ENCODE data around the gene CBFB. TPM values are rescaled to one million over a fixed set of nuclear protein-coding genes. Genes with fewer than 3 reads are reported as not detected.
"Not testable (repeated sequence)": the region's sequence is repeated elsewhere in the genome, so short reads cannot be mapped to it uniquely, and the experiment has no call there.

The CBFB gene
- total RNA-seq, 1 donor from 2014 or later, result 22.0 TPM

GRCh38 chr16:67108931-67109406, 80.0 kb downstream of the CBFB start:
- DNase-seq (ENCODE audit: missing footprints) (no peak), ATAC-seq (no peak)
- intact Hi-C loops (cut with DNase I), result loop anchor here (5.0 kb wide), 1 partner anchor 82 kb away; the partner anchor contains the start of gene CBFB

DNA sequence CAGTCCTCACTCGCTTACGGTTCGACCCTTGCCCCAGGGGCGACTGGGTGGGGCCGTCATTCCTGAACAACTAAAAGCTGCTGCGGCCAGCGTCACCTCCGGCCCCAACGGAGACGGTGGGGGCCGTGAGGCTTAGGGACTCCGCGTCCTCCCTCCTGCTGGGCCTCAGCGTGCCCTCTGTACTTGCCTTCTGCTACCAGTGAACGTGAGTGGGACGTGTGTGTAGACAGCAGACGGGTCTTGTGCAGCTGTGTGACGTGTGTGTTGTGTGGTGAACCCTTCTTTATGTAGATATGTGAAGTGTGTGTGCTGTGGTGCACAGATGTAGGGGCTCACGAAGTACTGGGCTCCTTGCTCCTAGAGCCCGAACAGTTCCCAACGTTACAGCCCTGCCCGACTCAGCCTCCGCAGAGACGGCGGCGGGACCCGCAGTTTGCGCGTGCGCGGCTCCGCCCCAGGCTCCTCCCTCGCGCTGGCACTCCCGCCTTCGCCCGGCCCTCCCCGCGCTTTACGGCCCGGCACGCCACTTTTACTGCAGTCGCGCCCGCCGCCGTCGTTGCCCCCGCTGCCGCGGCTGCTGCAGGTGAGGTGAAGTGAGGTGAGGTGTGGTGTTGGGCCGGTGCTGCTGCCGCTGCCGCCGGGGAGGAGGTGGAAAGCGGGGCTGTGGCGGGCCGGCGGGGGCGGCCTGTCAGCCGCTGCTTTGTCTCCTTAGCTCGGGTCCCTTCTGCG, 80.6 kb downstream of the CBFB start, which contains the start of gene PHAF1:
PHAF1 (plus strand) TSS at position 535 of the 729 bp plus-strand sequence. CDS start 235 bp downstream, outside the sequence.
- ATAC-seq, result peak; percentile 98
- intact Hi-C loops (cut with DNase I), result loop anchor here (5.0 kb wide), 2 partner anchors 48 to 82 kb away; partner anchors contain the start of genes CBFB, FBXL8 and TRADD
- peak; percentile 96 for DNase-seq (ENCODE audit: missing footprints)

GRCh38 chr16:67111951-67112444, 83.0 kb downstream of the CBFB start:
- intact Hi-C loops (cut with DNase I), result loop anchor here (5.0 kb wide), 1 partner anchor 45 kb away; the partner anchor contains the start of genes FBXL8 and TRADD
- DNase-seq (ENCODE audit: missing footprints) (no peak), ATAC-seq (no peak)

- ATAC-seq (no peak), DNase-seq (ENCODE audit: missing footprints) (no peak)
- intact Hi-C loops (cut with DNase I), result loop anchor here (5.0 kb wide), 1 partner anchor 45 kb away; the partner anchor contains the start of genes FBXL8 and TRADD
Measured at GRCh38 chr16:67112591-67113399, 83.8 kb downstream of the CBFB start.

DNA sequence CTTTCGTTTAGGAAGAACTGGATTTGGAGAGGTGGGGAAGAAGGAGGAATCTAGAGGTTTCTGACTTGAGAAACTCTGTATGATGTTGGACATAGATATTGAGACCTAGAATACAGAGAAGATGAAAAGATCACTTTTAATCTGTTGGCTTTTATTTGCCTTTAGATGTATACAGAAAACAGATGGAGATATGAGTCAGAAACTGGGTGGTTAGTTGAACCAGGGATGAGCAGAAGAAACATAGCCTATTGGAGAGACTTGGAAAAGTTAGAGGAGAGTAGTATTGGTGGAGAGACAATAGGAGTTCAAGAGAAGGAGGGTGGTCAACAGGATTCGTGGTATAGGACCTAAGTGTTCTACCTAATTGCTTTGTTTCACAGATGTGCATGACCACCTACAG, 85.8 kb downstream of the CBFB start:
- DNase-seq (ENCODE audit: missing footprints), result no peak
- intact Hi-C loops (cut with DNase I), result loop anchor here (5.0 kb wide), 1 partner anchor 43 kb away; the partner anchor contains the start of genes FBXL8 and TRADD
- ATAC-seq, result no peak

DNA sequence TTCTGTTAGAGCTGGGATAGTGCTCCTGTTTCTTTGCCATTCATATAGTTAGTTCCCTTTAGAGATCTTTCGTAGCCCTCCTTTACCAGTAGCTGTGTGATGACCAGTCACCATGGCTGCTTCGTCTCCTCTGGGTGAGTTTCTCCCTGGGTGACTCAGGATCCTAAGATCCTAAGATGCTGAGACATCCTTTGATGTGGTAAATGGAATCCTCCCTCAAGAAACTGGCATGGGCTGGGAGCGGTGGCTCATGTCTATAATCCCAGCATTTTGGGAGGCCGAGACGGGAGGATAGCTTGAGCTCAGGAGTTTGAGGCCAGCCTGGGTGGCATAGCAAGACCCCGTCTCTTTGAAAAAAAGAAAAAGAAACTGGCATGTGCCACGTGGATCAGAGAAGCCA, 86.7 kb downstream of the CBFB start:
- intact Hi-C loops (cut with DNase I), result no loop called here
- ATAC-seq (no peak), DNase-seq (ENCODE audit: missing footprints) (no peak)

GRCh38 chr16:67116388-67117311, 87.7 kb downstream of the CBFB start:
- intact Hi-C loops (cut with DNase I), result no loop called here
- DNase-seq (ENCODE audit: missing footprints), result no peak
- no peak for ATAC-seq

DNA sequence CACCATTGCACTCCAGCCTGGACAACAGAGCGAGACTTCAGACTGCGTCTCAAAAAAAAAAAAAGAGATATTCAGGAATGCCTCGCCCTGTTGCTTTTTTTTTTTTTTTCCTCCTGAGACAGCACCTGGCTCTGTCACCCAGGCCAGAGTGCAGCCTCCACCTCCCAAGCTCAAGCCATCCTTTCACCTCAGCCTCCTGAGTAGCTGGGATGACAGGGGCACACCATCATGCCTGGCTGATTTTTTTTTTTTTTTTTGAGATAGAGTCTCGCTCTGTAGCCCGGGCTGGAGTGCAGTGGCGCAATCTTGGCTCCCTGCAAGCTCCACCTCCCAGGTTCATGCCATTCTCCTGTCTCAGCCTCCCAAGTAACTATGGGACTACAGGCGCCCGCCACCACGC, 88.8 kb downstream of the CBFB start:
- no peak for DNase-seq (ENCODE audit: missing footprints)
- intact Hi-C loops (cut with DNase I), result no loop called here
- no peak for ATAC-seq

GRCh38 chr16:67120025-67120424, 91.1 kb downstream of the CBFB start:
- intact Hi-C loops (cut with DNase I), result no loop called here
- DNase-seq (ENCODE audit: missing footprints) (no peak), ATAC-seq (no peak)

DNA sequence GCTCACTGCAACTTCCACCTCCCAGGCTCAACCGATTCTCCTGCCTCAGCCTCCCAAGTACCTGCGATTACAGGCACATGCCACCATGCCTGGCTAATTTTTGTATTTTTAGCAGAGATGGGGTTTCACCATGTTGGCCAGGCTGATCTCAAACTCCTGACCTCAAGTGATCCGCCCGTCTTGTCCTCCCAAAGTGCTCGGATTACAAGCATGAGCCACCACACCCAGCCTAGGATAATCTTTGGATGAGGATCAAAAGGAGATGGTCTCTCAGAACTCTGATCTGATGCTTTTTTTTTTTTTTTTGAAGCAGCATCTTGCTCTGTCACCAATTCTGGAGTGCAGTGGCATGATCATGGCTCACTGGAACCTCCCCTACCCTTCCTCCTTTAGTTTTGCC, 93.8 kb downstream of the CBFB start:
- intact Hi-C loops (cut with DNase I); ATAC-seq; DNase-seq (ENCODE audit: missing footprints): not testable (repeated sequence)

DNA sequence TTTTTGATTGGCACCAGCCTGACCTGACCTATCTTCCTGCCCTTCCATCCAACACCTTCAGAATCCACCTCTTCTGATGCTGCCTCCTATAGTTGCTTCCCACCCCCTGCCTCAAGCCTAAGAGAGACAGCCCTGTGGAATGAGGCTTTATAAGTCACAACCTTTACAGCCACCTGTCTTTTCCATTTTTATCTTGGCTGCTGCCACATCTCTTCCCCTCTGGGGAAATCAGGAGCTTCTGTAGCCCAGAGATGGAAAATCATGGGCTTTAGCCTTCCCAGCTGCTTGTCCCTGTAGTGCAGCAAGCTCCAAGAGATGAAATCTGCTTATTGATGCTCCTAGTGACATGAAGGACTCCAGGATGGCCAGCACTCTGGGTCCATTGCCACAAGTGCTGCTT, 99.5 kb downstream of the CBFB start:
- intact Hi-C loops (cut with DNase I), result no loop called here
- DNase-seq (ENCODE audit: missing footprints) (no peak), ATAC-seq (no peak)

GRCh38 chr16:67128887-67129286, 99.9 kb downstream of the CBFB start:
- intact Hi-C loops (cut with DNase I), result no loop called here
- ATAC-seq, result no peak
- no peak for DNase-seq (ENCODE audit: missing footprints)

- no peak for ATAC-seq
- no peak for DNase-seq (ENCODE audit: missing footprints)
- intact Hi-C loops (cut with DNase I), result no loop called here
Measured at GRCh38 chr16:67129422-67129821, 100.5 kb downstream of the CBFB start.

DNA sequence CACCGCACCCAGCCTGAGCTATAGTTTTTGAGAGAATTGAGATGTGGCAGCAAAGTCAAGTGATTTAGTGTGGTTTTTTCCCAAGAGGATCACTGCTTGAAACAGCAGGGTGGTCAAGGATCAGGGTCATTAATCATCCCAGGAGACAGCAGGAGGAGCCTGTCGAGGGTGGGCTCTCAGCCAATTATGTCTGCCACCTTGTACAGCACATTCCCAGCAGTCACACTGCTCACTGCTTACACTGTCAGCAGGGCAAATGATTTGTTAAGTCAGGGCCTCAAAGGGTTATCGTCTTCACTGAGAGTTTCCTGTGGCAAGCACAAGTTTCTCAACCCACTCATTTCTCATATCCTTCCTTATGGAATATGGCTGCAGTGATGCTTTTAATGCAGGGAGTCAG, 108.7 kb downstream of the CBFB start:
- intact Hi-C loops (cut with DNase I), result no loop called here
- no peak for DNase-seq (ENCODE audit: missing footprints)
- ATAC-seq, result no peak

DNA sequence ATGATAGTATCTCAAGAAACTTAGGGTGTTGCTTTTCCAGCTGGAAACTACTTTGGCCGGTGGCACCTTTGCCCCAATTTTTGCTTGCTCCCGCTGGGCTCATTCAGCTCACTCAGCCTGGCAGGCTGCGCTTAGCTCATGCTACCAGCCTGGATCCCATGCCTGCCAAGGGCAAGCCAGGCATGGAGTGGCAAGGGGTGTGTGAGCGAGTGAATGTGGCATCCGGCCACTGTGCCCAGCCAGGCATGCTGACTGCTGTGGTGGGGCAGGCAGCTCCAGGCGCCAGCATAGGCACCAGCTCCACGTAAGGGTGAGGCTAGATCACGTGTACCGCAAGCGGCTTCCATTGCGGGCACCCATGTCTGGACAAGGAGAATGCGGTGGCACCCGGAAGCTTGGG, 112.4 kb downstream of the CBFB start:
- DNase-seq (ENCODE audit: missing footprints) (peak; percentile 41), ATAC-seq (no peak)
- intact Hi-C loops (cut with DNase I), result no loop called here

DNA sequence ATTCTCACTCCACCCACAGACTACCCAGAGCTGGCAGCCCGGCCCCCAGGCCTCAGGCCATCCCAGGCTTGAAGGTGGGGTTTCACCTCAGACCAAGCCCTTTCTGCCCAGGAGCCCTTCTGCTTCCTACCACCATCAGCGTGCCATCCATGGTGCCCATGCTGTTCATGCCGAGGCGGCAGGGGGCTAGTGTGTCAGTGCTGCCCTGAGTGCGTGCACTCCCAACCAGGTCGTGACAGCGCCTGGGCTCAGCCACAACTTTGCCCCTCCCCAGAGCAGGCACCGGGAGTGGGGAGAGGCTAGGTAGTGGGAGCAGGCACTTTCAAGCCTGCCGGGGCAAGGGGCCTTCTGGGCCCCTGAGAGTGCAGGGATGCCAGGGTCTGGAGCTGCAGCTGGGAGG, 113.4 kb downstream of the CBFB start:
- intact Hi-C loops (cut with DNase I), result no loop called here
- DNase-seq (ENCODE audit: missing footprints) (no peak), ATAC-seq (no peak)

- intact Hi-C loops (cut with DNase I), result no loop called here
Measured at GRCh38 chr16:67144943-67145342, 116.0 kb downstream of the CBFB start.

DNA sequence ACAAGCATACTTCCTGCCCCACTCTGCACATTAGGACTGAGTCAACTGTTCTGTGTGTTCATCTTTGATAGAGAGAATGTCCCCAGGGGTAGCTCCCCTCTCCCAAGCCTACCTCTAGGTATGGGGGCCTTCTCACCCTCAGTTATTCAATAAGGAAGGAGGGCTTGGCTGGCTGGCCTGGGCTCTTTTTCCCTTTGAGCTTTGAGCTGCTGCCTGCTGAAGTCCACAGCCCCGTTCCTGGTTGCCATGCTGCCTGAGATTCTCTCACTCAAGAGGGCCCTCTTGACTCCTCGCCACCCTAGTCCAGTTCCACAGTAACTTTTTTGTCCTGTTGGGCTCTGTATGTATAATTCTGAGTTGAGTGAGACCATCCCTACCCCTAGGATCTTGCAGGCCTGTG, 116.8 kb downstream of the CBFB start:
- ATAC-seq (no peak), DNase-seq (ENCODE audit: missing footprints) (no peak)
- intact Hi-C loops (cut with DNase I), result no loop called here

More at GRCh38 chr16:67144943-67145342, 116.0 kb downstream of the CBFB start:
- DNase-seq (ENCODE audit: missing footprints) (peak; percentile 26), ATAC-seq (no peak)
